GM19351 (cell line): ENCODE results near the gene FABP3.

ENCODE experiments used
- ATAC-seq: cut with Tn5 transposase; IDR thresholded peaks from one replicate; pipeline ENCODE4 v1.9.1; 2021; ENCODE audit warnings: mild to moderate bottlenecking, moderate library complexity; ENCODE audit not compliant: unreplicated experiment

Gene FABP3

DNA sequence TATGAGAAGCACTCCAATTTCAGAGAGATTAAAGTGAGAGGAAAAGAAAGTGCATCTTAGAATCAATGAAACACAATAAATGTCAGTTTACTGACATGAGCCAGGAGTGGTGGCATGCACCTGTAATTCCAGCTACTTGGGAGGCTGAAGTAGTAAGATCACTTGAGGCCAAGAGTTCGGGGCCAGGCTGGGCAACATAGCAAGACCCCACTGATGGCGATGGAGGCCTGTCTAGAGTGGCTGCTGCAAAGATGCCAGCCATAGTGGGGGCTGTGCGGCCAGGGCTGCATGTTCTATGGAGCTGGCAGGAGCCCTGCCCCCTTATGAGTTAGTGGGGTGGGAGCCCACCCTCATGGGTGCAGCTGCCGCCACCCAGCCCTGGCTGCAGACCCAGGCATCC lies 48.8 kb downstream of the FABP3 start:
- no peak for ATAC-seq

- ATAC-seq = no peak
Observed at GRCh38 chr1:31318146-31318545, 54.7 kb downstream of the FABP3 start.

- no peak for ATAC-seq
Observed at GRCh38 chr1:31315902-31316301, 57.0 kb downstream of the FABP3 start.
